Measurements from ENCODE around the gene SMIM43.

Gene SMIM43

GRCh38 chr4:121794505-121795188, 29.7 kb upstream of the SMIM43 start:
- no peaks in the 10 kb centered on the region for H3K9me3 ChIP-seq (ENCODE audit: control insufficient read depth, low read length)
- no peaks in the 10 kb centered on the region for H3K27me3 ChIP-seq (ENCODE audit: control insufficient read depth, insufficient read depth, low read length, poor library complexity, severe bottlenecking)
- H3K36me3 ChIP-seq (ENCODE audit: control insufficient read depth, insufficient read depth, low read length) = no peaks in the 10 kb centered on the region
- no peaks in the 10 kb centered on the region for H3K4me1 ChIP-seq (ENCODE audit: control insufficient read depth, insufficient read depth, low read length)
- WGBS, 2 experiments = 84 to 90% methylated on average over 5 of the region's 5 CpGs
- H3K27ac ChIP-seq (ENCODE audit: insufficient read depth, low read depth, low read length, poor library complexity, severe bottlenecking) = no peak overlapping the region
- no peak overlapping the region for H3K4me3 ChIP-seq (ENCODE audit: insufficient read depth, low read depth, low read length)

- H3K27ac ChIP-seq (ENCODE audit: insufficient read depth, low read depth, low read length, poor library complexity, severe bottlenecking) = no peak overlapping the region
- H3K4me3 ChIP-seq (ENCODE audit: insufficient read depth, low read depth, low read length) = no peak overlapping the region
- H3K27me3 ChIP-seq (ENCODE audit: control insufficient read depth, insufficient read depth, low read length, poor library complexity, severe bottlenecking) = no peaks in the 10 kb centered on the region
- no peaks in the 10 kb centered on the region for H3K4me1 ChIP-seq (ENCODE audit: control insufficient read depth, insufficient read depth, low read length)
- no peaks in the 10 kb centered on the region for H3K36me3 ChIP-seq (ENCODE audit: control insufficient read depth, insufficient read depth, low read length)
- WGBS, 2 experiments = 95 to 98% methylated on average over 2 of the region's 2 CpGs
- H3K9me3 ChIP-seq (ENCODE audit: control insufficient read depth, low read length) = no peaks in the 10 kb centered on the region
These were observed 28.0 kb upstream of the SMIM43 start for GRCh38 chr4:121792966-121793365.

GRCh38 chr4:121791481-121791880, 26.5 kb upstream of the SMIM43 start:
- Histone ChIP-seq H3K9me3 (ENCODE audit: control insufficient read depth, low read length) (no peaks in the 10 kb centered on the region), H3K27me3 (ENCODE audit: control insufficient read depth, insufficient read depth, low read length, poor library complexity, severe bottlenecking) (no peaks in the 10 kb centered on the region), H3K4me1 (ENCODE audit: control insufficient read depth, insufficient read depth, low read length) (no peaks in the 10 kb centered on the region), H3K4me3 (ENCODE audit: insufficient read depth, low read depth, low read length) (no peak overlapping the region), H3K36me3 (ENCODE audit: control insufficient read depth, insufficient read depth, low read length) (no peaks in the 10 kb centered on the region), H3K27ac (ENCODE audit: insufficient read depth, low read depth, low read length, poor library complexity, severe bottlenecking) (no peak overlapping the region)
- WGBS, 2 experiments = 93 to 94% methylated on average over 5 of the region's 5 CpGs

GRCh38 chr4:121790976-121791375, 26.0 kb upstream of the SMIM43 start:
- H3K27ac ChIP-seq (ENCODE audit: insufficient read depth, low read depth, low read length, poor library complexity, severe bottlenecking) = no peak overlapping the region
- H3K4me1 ChIP-seq (ENCODE audit: control insufficient read depth, insufficient read depth, low read length) = no peaks in the 10 kb centered on the region
- no peaks in the 10 kb centered on the region for H3K36me3 ChIP-seq (ENCODE audit: control insufficient read depth, insufficient read depth, low read length)

GRCh38 chr4:121789960-121790829, 25.2 kb upstream of the SMIM43 start:
- Histone ChIP-seq H3K4me3 (ENCODE audit: insufficient read depth, low read depth, low read length) (no peak overlapping the region), H3K27ac (ENCODE audit: insufficient read depth, low read depth, low read length, poor library complexity, severe bottlenecking) (no peak overlapping the region), H3K27me3 (ENCODE audit: control insufficient read depth, insufficient read depth, low read length, poor library complexity, severe bottlenecking) (no peaks in the 10 kb centered on the region), H3K36me3 (ENCODE audit: control insufficient read depth, insufficient read depth, low read length) (no peaks in the 10 kb centered on the region), H3K4me1 (ENCODE audit: control insufficient read depth, insufficient read depth, low read length) (no peaks in the 10 kb centered on the region), H3K9me3 (ENCODE audit: control insufficient read depth, low read length) (no peaks in the 10 kb centered on the region)
- 88 to 95% methylated on average over 2 to 3 of the region's 3 CpGs for WGBS, 2 experiments

More at GRCh38 chr4:121790976-121791375, 26.0 kb upstream of the SMIM43 start:
- Histone ChIP-seq H3K9me3 (ENCODE audit: control insufficient read depth, low read length) (no peaks in the 10 kb centered on the region), H3K27me3 (ENCODE audit: control insufficient read depth, insufficient read depth, low read length, poor library complexity, severe bottlenecking) (no peaks in the 10 kb centered on the region), H3K4me3 (ENCODE audit: insufficient read depth, low read depth, low read length) (no peak overlapping the region)

GRCh38 chr4:121789455-121789854, 24.5 kb upstream of the SMIM43 start:
- Histone ChIP-seq H3K4me1 (ENCODE audit: control insufficient read depth, insufficient read depth, low read length) (no peaks in the 10 kb centered on the region), H3K9me3 (ENCODE audit: control insufficient read depth, low read length) (no peaks in the 10 kb centered on the region), H3K36me3 (ENCODE audit: control insufficient read depth, insufficient read depth, low read length) (no peaks in the 10 kb centered on the region), H3K4me3 (ENCODE audit: insufficient read depth, low read depth, low read length) (no peak overlapping the region), H3K27me3 (ENCODE audit: control insufficient read depth, insufficient read depth, low read length, poor library complexity, severe bottlenecking) (no peaks in the 10 kb centered on the region), H3K27ac (ENCODE audit: insufficient read depth, low read depth, low read length, poor library complexity, severe bottlenecking) (no peak overlapping the region)
- 93 to 100% methylated on average over 1 of the region's 1 CpG for WGBS, 2 experiments

- H3K4me3 ChIP-seq (ENCODE audit: insufficient read depth, low read depth, low read length) = no peak overlapping the region
- H3K36me3 ChIP-seq (ENCODE audit: control insufficient read depth, insufficient read depth, low read length) = no peaks in the 10 kb centered on the region
- H3K9me3 ChIP-seq (ENCODE audit: control insufficient read depth, low read length) = no peaks in the 10 kb centered on the region
- H3K27ac ChIP-seq (ENCODE audit: insufficient read depth, low read depth, low read length, poor library complexity, severe bottlenecking) = no peak overlapping the region
- H3K4me1 ChIP-seq (ENCODE audit: control insufficient read depth, insufficient read depth, low read length) = no peaks in the 10 kb centered on the region
- 90 to 91% methylated on average over 2 of the region's 2 CpGs for WGBS, 2 experiments
- no peaks in the 10 kb centered on the region for H3K27me3 ChIP-seq (ENCODE audit: control insufficient read depth, insufficient read depth, low read length, poor library complexity, severe bottlenecking)
These were observed 23.9 kb upstream of the SMIM43 start for GRCh38 chr4:121788896-121789295.

- Histone ChIP-seq H3K4me1 (ENCODE audit: control insufficient read depth, insufficient read depth, low read length) (no peaks in the 10 kb centered on the region), H3K36me3 (ENCODE audit: control insufficient read depth, insufficient read depth, low read length) (no peaks in the 10 kb centered on the region), H3K9me3 (ENCODE audit: control insufficient read depth, low read length) (no peaks in the 10 kb centered on the region), H3K27me3 (ENCODE audit: control insufficient read depth, insufficient read depth, low read length, poor library complexity, severe bottlenecking) (no peaks in the 10 kb centered on the region), H3K4me3 (ENCODE audit: insufficient read depth, low read depth, low read length) (no peak overlapping the region), H3K27ac (ENCODE audit: insufficient read depth, low read depth, low read length, poor library complexity, severe bottlenecking) (no peak overlapping the region)
- WGBS, 2 experiments = 97 to 100% methylated on average over 1 to 2 of the region's 2 CpGs
These were observed 21.3 kb upstream of the SMIM43 start for GRCh38 chr4:121786221-121786620.

- Histone ChIP-seq H3K27ac (ENCODE audit: insufficient read depth, low read depth, low read length, poor library complexity, severe bottlenecking) (no peak overlapping the region), H3K4me1 (ENCODE audit: control insufficient read depth, insufficient read depth, low read length) (no peaks in the 10 kb centered on the region), H3K36me3 (ENCODE audit: control insufficient read depth, insufficient read depth, low read length) (no peaks in the 10 kb centered on the region), H3K4me3 (ENCODE audit: insufficient read depth, low read depth, low read length) (no peak overlapping the region), H3K9me3 (ENCODE audit: control insufficient read depth, low read length) (no peaks in the 10 kb centered on the region), H3K27me3 (ENCODE audit: control insufficient read depth, insufficient read depth, low read length, poor library complexity, severe bottlenecking) (no peaks in the 10 kb centered on the region)
- 80 to 88% methylated on average over 4 of the region's 4 CpGs for WGBS, 2 experiments
These were observed 20.5 kb upstream of the SMIM43 start for GRCh38 chr4:121785479-121785878.

GRCh38 chr4:121784975-121785374, 20.0 kb upstream of the SMIM43 start:
- no peak overlapping the region for H3K4me3 ChIP-seq (ENCODE audit: insufficient read depth, low read depth, low read length)
- WGBS, 2 experiments = 87 to 93% methylated on average over 2 of the region's 2 CpGs
- H3K36me3 ChIP-seq (ENCODE audit: control insufficient read depth, insufficient read depth, low read length) = no peaks in the 10 kb centered on the region
- H3K4me1 ChIP-seq (ENCODE audit: control insufficient read depth, insufficient read depth, low read length) = no peaks in the 10 kb centered on the region
- no peaks in the 10 kb centered on the region for H3K27me3 ChIP-seq (ENCODE audit: control insufficient read depth, insufficient read depth, low read length, poor library complexity, severe bottlenecking)
- no peaks in the 10 kb centered on the region for H3K9me3 ChIP-seq (ENCODE audit: control insufficient read depth, low read length)
- no peak overlapping the region for H3K27ac ChIP-seq (ENCODE audit: insufficient read depth, low read depth, low read length, poor library complexity, severe bottlenecking)

All from ectodermal cell (in vitro differentiated cells).